ENCODE measurements around the gene STOML1. TPM values are rescaled to one million over a fixed set of nuclear protein-coding genes. Genes with fewer than 3 reads are reported as not detected.

Gene STOML1
- total and polyA plus RNA-seq, 7 experiments from 2014 or later, result 7.5 to 21.3 (median 14.0) TPM

DNA sequence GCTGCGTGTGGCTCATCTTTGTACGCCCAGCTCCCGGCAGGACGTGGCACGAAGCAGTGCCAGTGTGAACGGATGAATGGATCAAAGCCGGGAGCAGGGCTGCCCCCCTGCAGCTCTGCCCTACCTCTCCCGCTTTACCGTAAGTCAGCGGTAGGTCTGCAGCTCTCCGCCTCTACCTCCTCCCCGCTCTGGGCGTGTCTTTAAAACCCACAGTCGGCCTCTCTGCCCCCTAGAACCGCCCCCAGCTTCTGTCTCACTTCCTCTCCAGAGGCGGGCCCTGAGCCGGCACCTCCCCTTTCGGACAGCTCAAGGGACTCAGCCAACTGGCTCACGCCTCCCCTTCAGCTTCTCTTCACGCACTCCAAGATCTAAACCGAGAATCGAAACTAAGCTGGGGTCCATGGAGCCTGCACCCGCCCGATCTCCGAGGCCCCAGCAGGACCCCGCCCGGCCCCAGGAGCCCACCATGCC is 2.4 kb upstream of the STOML1 start, which contains the start of gene PML:
PML (plus strand) TSS at position 304 of the 471 bp plus-strand sequence; CDS start at position 401, 97 bp downstream.
- Histone ChIP-seq H3K4me3 (ENCODE audit: low read length) (peak within 1 kb of the TSS; percentile 68), H3K36me3 (ENCODE audit: control insufficient read depth in 2 of 3, insufficient read depth in 3 of 3, low read length in 3 of 3) (peaks cover 0 to 22% (median 4%) of the 10 kb centered on the region in 3 experiments), H3K27me3 (ENCODE audit: control insufficient read depth in 2 of 2, insufficient read depth in 2 of 2, low read length in 2 of 2) (no peaks in the 10 kb centered on the region), H3K4me1 (ENCODE audit: control insufficient read depth in 2 of 2, insufficient read depth in 2 of 2, low read length in 2 of 2) (peaks cover 41 to 44% of the 10 kb centered on the region in 2 donors), H3K27ac (ENCODE audit: low read depth, low read length) (peak within 1 kb of the TSS; percentile 90), H3K9me3 (ENCODE audit: control insufficient read depth in 2 of 3, low read length in 3 of 3) (no peaks in the 10 kb centered on the region)
- intact Hi-C loops (cut with micrococcal nuclease), result loop anchor here (1.0 to 10.0 kb wide), 11 partner anchors 22 to 1458 kb away; partner anchors contain the start of genes NPTN (in 2 of the 2), ADPGK (in 1 of the 2), ARID3B (in 1 of the 2) and C15orf39 (in 1 of the 2)
- Mint-ChIP-seq H3K4me3 (peak within 1 kb of the TSS; percentile 93 to 100 (median 98)), H3K27me3 (no peaks in the 10 kb centered on the region), H3K27ac (peak within 1 kb of the TSS; percentile 90 to 99 (median 99)), H3K9me3 (no peaks in the 10 kb centered on the region), H3K36me3 (peaks cover 0 to 25% (median 8%) of the 10 kb centered on the region in 5 donors), H3K4me1 (peaks cover 41 to 80% (median 73%) of the 10 kb centered on the region in 7 donors)
- peak; percentile 86 for ATAC-seq
- ChIA-PET CTCF (interaction anchor here (0.7 to 2.1 kb wide), 13 partner anchors 9 to 65 kb away, joined by 3 to 13 read pairs (median 4); no protein-coding TSS in a partner anchor), POLR2A (interaction anchor here (0.6 to 4.4 kb wide), 11 partner anchors 11 to 44 kb away, joined by 3 to 62 read pairs (median 5); no protein-coding TSS in a partner anchor)
- peak; percentile 65 to 92 (median 82) for DNase-seq

DNA sequence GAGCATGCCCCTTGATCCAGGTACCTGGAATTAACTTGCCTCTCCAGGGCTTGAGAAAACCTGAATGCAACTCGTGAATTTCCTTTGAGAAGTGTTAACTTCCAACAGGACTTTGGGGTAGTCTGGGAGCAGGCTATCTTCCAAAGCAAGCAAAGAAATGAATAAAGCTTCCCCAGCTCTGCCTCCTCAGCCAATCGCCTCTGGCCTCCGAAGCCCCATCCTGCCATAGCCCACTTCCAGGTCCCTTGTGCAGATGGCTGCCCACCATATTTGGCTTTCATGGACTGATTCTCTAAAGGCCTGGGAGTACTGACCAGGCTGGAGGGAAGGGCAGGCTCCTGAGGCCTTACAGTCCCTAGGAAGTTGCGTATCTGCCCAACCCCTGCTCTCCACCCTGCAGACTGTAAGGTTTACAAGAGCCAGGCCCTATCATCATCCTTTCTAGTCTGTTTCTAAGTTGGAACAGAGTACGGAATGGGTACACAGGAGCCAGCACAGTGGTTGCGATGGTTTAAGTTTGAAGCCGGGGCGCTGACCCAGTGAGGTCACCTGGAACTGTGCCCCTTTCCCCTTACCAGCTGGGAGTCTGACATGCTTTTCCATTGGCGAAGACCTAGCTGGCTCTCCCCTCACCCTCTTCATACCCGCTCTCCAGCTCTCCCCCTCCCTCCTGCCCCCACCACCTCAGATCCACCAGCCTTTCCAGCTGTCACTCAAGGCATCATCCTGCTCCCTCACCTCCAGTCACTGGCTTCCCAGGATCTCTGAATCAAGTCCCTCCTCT is 1.3 kb upstream of the STOML1 start:
- H3K27me3 Mint-ChIP-seq, result no peaks in the 10 kb centered on the region
- H3K9me3 Mint-ChIP-seq, result no peaks in the 10 kb centered on the region
- intact Hi-C loops (cut with micrococcal nuclease), result loop anchor here (2.0 to 10.0 kb wide), 9 partner anchors 54 to 1459 kb away; partner anchors contain the start of genes NPTN (in 2 of the 2), ADPGK (in 1 of the 2), ARID3B (in 1 of the 2) and C15orf39 (in 1 of the 2)
- H3K4me1 Mint-ChIP-seq, result peaks cover 34 to 70% (median 63%) of the 10 kb centered on the region in 7 donors
- ChIA-PET POLR2A (interaction anchor here (0.8 to 4.4 kb wide), 10 partner anchors 12 to 30 kb away, joined by 3 to 62 read pairs (median 5); no protein-coding TSS in a partner anchor), CTCF (interaction anchor here (0.9 to 1.9 kb wide), 10 partner anchors 10 to 67 kb away, joined by 3 to 13 read pairs (median 4); no protein-coding TSS in a partner anchor)
- Histone ChIP-seq H3K27me3 (ENCODE audit: control insufficient read depth in 2 of 2, insufficient read depth in 2 of 2, low read length in 2 of 2) (no peaks in the 10 kb centered on the region), H3K4me1 (ENCODE audit: control insufficient read depth in 2 of 2, insufficient read depth in 2 of 2, low read length in 2 of 2) (peaks cover 38 to 41% of the 10 kb centered on the region in 2 donors), H3K36me3 (ENCODE audit: control insufficient read depth in 2 of 3, insufficient read depth in 3 of 3, low read length in 3 of 3) (peaks cover 0 to 23% (median 3%) of the 10 kb centered on the region in 3 experiments), H3K27ac (ENCODE audit: low read depth, low read length) (peak overlapping the region; percentile 90), H3K4me3 (ENCODE audit: low read length) (peak overlapping the region; percentile 68), H3K9me3 (ENCODE audit: control insufficient read depth in 2 of 3, low read length in 3 of 3) (no peaks in the 10 kb centered on the region)
- peaks cover 0 to 21% (median 4%) of the 10 kb centered on the region in 5 donors for H3K36me3 Mint-ChIP-seq
- no peak for DNase-seq
- peak overlapping the region; percentile 93 to 100 (median 98) for H3K4me3 Mint-ChIP-seq
- ATAC-seq, result no peak
- H3K27ac Mint-ChIP-seq, result peak overlapping the region; percentile 90 to 99 (median 99)

DNA sequence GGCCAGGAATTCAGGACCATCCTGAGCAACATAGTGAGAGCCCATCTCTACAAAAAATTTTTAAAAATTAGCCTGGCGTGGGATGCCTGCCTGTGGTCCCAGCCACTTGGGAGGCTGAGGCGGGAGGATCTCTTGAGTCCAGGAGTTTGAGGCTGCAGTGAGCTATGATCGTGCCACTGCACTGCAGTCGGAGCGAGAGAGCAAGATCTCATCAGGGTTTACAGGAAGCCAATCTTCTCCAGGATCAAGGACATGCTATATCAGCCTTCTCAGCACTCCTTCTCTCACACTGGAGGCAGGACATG is 451 bp upstream of the STOML1 start:
- H3K36me3 ChIP-seq (ENCODE audit: control insufficient read depth in 2 of 3, insufficient read depth in 3 of 3, low read length in 3 of 3), result peaks cover 0 to 23% (median 0%) of the 10 kb centered on the region in 3 experiments
- POLR2A ChIA-PET, result interaction anchor here (0.6 to 4.4 kb wide), 7 partner anchors 11 to 1908 kb away, joined by 3 to 62 read pairs (median 3); no protein-coding TSS in a partner anchor
- H3K36me3 Mint-ChIP-seq, result peaks cover 0 to 18% (median 4%) of the 10 kb centered on the region in 5 donors
- DNase-seq (peak in 1 of 9 donors; percentile 14), ATAC-seq (no peak)
- peaks cover 31 to 63% (median 55%) of the 10 kb centered on the region in 7 donors for H3K4me1 Mint-ChIP-seq
- intact Hi-C loops (cut with micrococcal nuclease), result loop anchor here (1.0 to 10.0 kb wide), 14 partner anchors 19 to 1460 kb away; partner anchors contain the start of genes ARID3B (in 2 of the 2), CLK3 (in 2 of the 2), NPTN (in 2 of the 2) and ADPGK (in 1 of the 2)
- H3K27ac Mint-ChIP-seq, result peak overlapping the region; percentile 63 to 99 (median 76)
- H3K4me1 ChIP-seq (ENCODE audit: control insufficient read depth in 2 of 2, insufficient read depth in 2 of 2, low read length in 2 of 2), result peaks cover 35 to 40% of the 10 kb centered on the region in 2 donors
- peak overlapping the region; percentile 90 for H3K27ac ChIP-seq (ENCODE audit: low read depth, low read length)
- peak overlapping the region; percentile 76 to 100 (median 98) for H3K4me3 Mint-ChIP-seq
- H3K9me3 Mint-ChIP-seq, result no peaks in the 10 kb centered on the region
- no peaks in the 10 kb centered on the region for H3K27me3 Mint-ChIP-seq
- CTCF ChIA-PET, result interaction anchor here (0.9 to 1.2 kb wide), 4 partner anchors 14 to 56 kb away, joined by 3 read pairs; no protein-coding TSS in a partner anchor
- no peaks in the 10 kb centered on the region for H3K27me3 ChIP-seq (ENCODE audit: control insufficient read depth in 2 of 2, insufficient read depth in 2 of 2, low read length in 2 of 2)
- peak overlapping the region; percentile 67 for H3K4me3 ChIP-seq (ENCODE audit: low read length)
- no peaks in the 10 kb centered on the region for H3K9me3 ChIP-seq (ENCODE audit: control insufficient read depth in 2 of 3, low read length in 3 of 3)

DNA sequence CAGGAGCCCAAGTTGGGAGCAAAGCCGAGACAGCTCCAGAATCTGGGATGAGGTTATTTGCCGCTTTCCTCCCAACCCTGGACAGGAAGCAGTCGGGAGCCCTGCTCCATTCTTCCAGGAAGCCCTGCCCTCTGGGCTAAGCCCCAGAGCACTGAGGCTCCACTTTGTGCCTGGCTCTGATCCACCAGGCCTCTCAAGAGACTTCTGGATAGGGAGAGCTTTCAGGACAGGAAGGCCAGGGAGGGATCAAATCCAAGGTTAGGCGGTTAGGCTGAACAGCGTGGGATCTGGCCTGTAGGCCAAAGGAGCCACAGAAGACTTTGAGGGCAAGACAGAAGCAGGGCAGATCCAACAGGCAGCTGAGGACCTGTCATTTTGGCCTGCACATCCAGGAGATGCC is 835 bp downstream of the STOML1 start:
- ChIA-PET CTCF (no interaction called here), POLR2A (interaction anchor here (1.3 to 4.4 kb wide), 2 partner anchors 15 to 24 kb away, joined by 3 to 62 read pairs; no protein-coding TSS in a partner anchor)
- ATAC-seq, result no peak
- Mint-ChIP-seq H3K4me1 (peaks cover 27 to 63% (median 42%) of the 10 kb centered on the region in 7 donors), H3K9me3 (no peaks in the 10 kb centered on the region), H3K27me3 (no peaks in the 10 kb centered on the region), H3K36me3 (peaks cover 0 to 16% (median 10%) of the 10 kb centered on the region in 5 donors), H3K4me3 (peak overlapping the region; percentile 82 to 100 (median 96)), H3K27ac (peak overlapping the region in 7 of 9 donors; percentile 17 to 99 (median 76))
- no peaks in the 10 kb centered on the region for H3K27me3 ChIP-seq (ENCODE audit: control insufficient read depth in 2 of 2, insufficient read depth in 2 of 2, low read length in 2 of 2)
- H3K9me3 ChIP-seq (ENCODE audit: control insufficient read depth in 2 of 3, low read length in 3 of 3), result no peaks in the 10 kb centered on the region
- intact Hi-C loops (cut with micrococcal nuclease), result loop anchor here (5.0 to 10.0 kb wide), 8 partner anchors 56 to 1461 kb away; partner anchors contain the start of genes NPTN (in 2 of the 2), ADPGK (in 1 of the 2), ARID3B (in 1 of the 2) and C15orf39 (in 1 of the 2)
- H3K27ac ChIP-seq (ENCODE audit: low read depth, low read length), result peak overlapping the region; percentile 90
- DNase-seq, result peak in 1 of 9 donors; percentile 16
- peak overlapping the region; percentile 67 for H3K4me3 ChIP-seq (ENCODE audit: low read length)
- H3K4me1 ChIP-seq (ENCODE audit: control insufficient read depth in 2 of 2, insufficient read depth in 2 of 2, low read length in 2 of 2), result peaks cover 27 to 28% of the 10 kb centered on the region in 2 donors
- peaks cover 0 to 33% (median 0%) of the 10 kb centered on the region in 3 experiments for H3K36me3 ChIP-seq (ENCODE audit: control insufficient read depth in 2 of 3, insufficient read depth in 3 of 3, low read length in 3 of 3)

DNA sequence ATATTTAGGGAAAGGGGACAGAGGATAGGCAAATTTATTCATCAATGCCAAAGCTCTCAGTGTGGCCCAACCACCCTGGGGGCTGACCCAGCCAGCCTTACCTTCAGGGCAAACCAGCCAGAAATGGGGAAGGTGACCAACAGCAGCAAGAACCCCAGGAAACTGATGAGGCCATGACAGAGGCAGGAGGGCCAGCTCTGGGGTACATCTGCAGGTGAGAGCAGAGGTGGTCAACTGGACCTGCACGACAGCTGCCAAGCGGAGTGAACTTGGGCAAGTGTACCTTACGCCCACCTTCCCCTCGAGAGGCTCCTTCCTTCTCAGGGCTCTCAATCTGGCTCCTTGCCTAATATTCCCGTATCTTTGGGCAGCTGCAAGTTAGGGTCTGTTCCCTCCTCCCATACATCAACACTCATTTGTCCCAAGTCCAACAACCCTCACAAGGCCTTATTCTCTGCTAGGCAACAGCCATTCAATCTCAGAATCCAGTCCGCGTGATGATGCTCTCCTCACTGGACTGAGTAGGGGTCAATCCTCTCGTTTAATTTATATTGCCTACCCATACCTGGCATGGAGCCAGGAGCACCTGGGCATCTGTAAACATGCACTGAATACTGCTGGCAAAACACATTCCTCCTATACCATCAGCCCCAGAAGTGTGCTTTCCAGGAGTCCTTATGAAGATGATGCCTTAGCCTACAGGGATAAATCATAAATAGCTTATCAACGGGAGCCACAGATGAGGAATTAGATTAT is 1.7 kb downstream of the STOML1 start:
- H3K9me3 ChIP-seq (ENCODE audit: control insufficient read depth in 2 of 3, low read length in 3 of 3), result no peaks in the 10 kb centered on the region
- H3K36me3 ChIP-seq (ENCODE audit: control insufficient read depth in 2 of 3, insufficient read depth in 3 of 3, low read length in 3 of 3), result peaks cover 0 to 33% (median 3%) of the 10 kb centered on the region in 3 experiments
- no peak overlapping the region for H3K27ac ChIP-seq (ENCODE audit: low read depth, low read length)
- POLR2A ChIA-PET, result interaction anchor here (1.1 to 1.8 kb wide), 2 partner anchors 14 to 18 kb away, joined by 3 to 4 read pairs; no protein-coding TSS in a partner anchor
- H3K9me3 Mint-ChIP-seq, result no peaks in the 10 kb centered on the region
- H3K27me3 ChIP-seq (ENCODE audit: control insufficient read depth in 2 of 2, insufficient read depth in 2 of 2, low read length in 2 of 2), result no peaks in the 10 kb centered on the region
- H3K27ac Mint-ChIP-seq, result peak overlapping the region in 1 of 9 donors; percentile 33
- ATAC-seq (no peak), DNase-seq (no peak)
- H3K4me3 ChIP-seq (ENCODE audit: low read length), result no peak overlapping the region
- CTCF ChIA-PET, result interaction anchor here (1.0 kb wide), 1 partner anchor 18 kb away, joined by 4 read pairs; no protein-coding TSS in a partner anchor
- peaks cover 20 to 66% (median 33%) of the 10 kb centered on the region in 7 donors for H3K4me1 Mint-ChIP-seq
- no peaks in the 10 kb centered on the region for H3K27me3 Mint-ChIP-seq
- intact Hi-C loops (cut with micrococcal nuclease), result loop anchor here (5.0 to 10.0 kb wide), 8 partner anchors 57 to 1462 kb away; partner anchors contain the start of genes NPTN (in 2 of the 2), ADPGK (in 1 of the 2), ARID3B (in 1 of the 2) and C15orf39 (in 1 of the 2)
- peaks cover 20 to 23% of the 10 kb centered on the region in 2 donors for H3K4me1 ChIP-seq (ENCODE audit: control insufficient read depth in 2 of 2, insufficient read depth in 2 of 2, low read length in 2 of 2)
- peaks cover 0 to 16% (median 11%) of the 10 kb centered on the region in 5 donors for H3K36me3 Mint-ChIP-seq
- peak overlapping the region in 9 of 10 donors; percentile 6 to 100 (median 86) for H3K4me3 Mint-ChIP-seq
